ENCODE results near the gene SLC25A1. TPM values are rescaled to one million over a fixed set of nuclear protein-coding genes. Genes with fewer than 3 reads are reported as not detected.

SLC25A1 gene
- polyA plus RNA-seq, 1 donor from 2014 or later = 81.4 TPM

GRCh38 chr22:19180740-19181410 is 2.3 kb upstream of the SLC25A1 start:
- Histone ChIP-seq H3K9me3 (ENCODE audit: low read length) (no peaks in the 10 kb centered on the region), H3K36me3 (ENCODE audit: insufficient read depth, low read length) (no peaks in the 10 kb centered on the region), H3K27me3 (ENCODE audit: insufficient read depth, low read depth, low read length) (no peaks in the 10 kb centered on the region), H3F3A (ENCODE audit: insufficient read depth, low read length, poor library complexity, severe bottlenecking) (no peaks in the 10 kb centered on the region), H3K9ac (ENCODE audit: low read length) (no peak overlapping the region), H4K20me1 (ENCODE audit: insufficient read depth) (no peaks in the 10 kb centered on the region), H2AFZ (ENCODE audit: low read depth, low read length) (no peak overlapping the region), H3K27ac (ENCODE audit: low read length) (no peak overlapping the region), H3K9me2 (ENCODE audit: insufficient read depth, low read length) (no peaks in the 10 kb centered on the region), H3K4me3 (ENCODE audit: low read length) (no peak overlapping the region), H3K79me2 (replicated peaks; ENCODE audit: insufficient read depth, low read length) (no peaks in the 10 kb centered on the region), H3K4me2 (ENCODE audit: low read length) (no peak overlapping the region)
- TF ChIP-seq SMC3 (conservative IDR thresholded peaks at IDR 0.05; ENCODE audit: poor library complexity) = no peak
- TF ChIP-seq MXI1 (conservative IDR thresholded peaks at IDR 0.05; ENCODE audit: poor library complexity, severe bottlenecking) = no peak

- no peak overlapping the region for H3K4me2 ChIP-seq (ENCODE audit: low read length)
- no peak overlapping the region for H3K9ac ChIP-seq (ENCODE audit: low read length)
- no peaks in the 10 kb centered on the region for H3K9me2 ChIP-seq (ENCODE audit: insufficient read depth, low read length)
- no peaks in the 10 kb centered on the region for H3K36me3 ChIP-seq (ENCODE audit: insufficient read depth, low read length)
- TF ChIP-seq EZH2 (IDR thresholded peaks at IDR 0.05; ENCODE audit: borderline replicate concordance, insufficient read depth, low read length, poor library complexity, severe bottlenecking) = no peak
- TF ChIP-seq, protein P1, sequence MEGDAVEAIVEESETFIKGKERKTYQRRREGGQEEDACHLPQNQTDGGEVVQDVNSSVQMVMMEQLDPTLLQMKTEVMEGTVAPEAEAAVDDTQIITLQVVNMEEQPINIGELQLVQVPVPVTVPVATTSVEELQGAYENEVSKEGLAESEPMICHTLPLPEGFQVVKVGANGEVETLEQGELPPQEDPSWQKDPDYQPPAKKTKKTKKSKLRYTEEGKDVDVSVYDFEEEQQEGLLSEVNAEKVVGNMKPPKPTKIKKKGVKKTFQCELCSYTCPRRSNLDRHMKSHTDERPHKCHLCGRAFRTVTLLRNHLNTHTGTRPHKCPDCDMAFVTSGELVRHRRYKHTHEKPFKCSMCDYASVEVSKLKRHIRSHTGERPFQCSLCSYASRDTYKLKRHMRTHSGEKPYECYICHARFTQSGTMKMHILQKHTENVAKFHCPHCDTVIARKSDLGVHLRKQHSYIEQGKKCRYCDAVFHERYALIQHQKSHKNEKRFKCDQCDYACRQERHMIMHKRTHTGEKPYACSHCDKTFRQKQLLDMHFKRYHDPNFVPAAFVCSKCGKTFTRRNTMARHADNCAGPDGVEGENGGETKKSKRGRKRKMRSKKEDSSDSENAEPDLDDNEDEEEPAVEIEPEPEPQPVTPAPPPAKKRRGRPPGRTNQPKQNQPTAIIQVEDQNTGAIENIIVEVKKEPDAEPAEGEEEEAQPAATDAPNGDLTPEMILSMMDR (IDR thresholded peaks at IDR 0.05; ENCODE audit: poor library complexity, severe bottlenecking) = no peak
- no peak for TF ChIP-seq TAF1 (IDR thresholded peaks at IDR 0.05; ENCODE audit: low read depth)
- TF ChIP-seq, protein P2, sequence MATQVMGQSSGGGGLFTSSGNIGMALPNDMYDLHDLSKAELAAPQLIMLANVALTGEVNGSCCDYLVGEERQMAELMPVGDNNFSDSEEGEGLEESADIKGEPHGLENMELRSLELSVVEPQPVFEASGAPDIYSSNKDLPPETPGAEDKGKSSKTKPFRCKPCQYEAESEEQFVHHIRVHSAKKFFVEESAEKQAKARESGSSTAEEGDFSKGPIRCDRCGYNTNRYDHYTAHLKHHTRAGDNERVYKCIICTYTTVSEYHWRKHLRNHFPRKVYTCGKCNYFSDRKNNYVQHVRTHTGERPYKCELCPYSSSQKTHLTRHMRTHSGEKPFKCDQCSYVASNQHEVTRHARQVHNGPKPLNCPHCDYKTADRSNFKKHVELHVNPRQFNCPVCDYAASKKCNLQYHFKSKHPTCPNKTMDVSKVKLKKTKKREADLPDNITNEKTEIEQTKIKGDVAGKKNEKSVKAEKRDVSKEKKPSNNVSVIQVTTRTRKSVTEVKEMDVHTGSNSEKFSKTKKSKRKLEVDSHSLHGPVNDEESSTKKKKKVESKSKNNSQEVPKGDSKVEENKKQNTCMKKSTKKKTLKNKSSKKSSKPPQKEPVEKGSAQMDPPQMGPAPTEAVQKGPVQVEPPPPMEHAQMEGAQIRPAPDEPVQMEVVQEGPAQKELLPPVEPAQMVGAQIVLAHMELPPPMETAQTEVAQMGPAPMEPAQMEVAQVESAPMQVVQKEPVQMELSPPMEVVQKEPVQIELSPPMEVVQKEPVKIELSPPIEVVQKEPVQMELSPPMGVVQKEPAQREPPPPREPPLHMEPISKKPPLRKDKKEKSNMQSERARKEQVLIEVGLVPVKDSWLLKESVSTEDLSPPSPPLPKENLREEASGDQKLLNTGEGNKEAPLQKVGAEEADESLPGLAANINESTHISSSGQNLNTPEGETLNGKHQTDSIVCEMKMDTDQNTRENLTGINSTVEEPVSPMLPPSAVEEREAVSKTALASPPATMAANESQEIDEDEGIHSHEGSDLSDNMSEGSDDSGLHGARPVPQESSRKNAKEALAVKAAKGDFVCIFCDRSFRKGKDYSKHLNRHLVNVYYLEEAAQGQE (IDR thresholded peaks at IDR 0.05; ENCODE audit: borderline replicate concordance) = no peak
- TF ChIP-seq POLR2AphosphoS5 (IDR thresholded peaks at IDR 0.05) = no peak
- no peak for TF ChIP-seq MXI1 (conservative IDR thresholded peaks at IDR 0.05; ENCODE audit: poor library complexity, severe bottlenecking)
- TF ChIP-seq SMC3 (conservative IDR thresholded peaks at IDR 0.05; ENCODE audit: poor library complexity) = no peak
- no peak for TF ChIP-seq RAD21 (conservative IDR thresholded peaks at IDR 0.05)
- TF ChIP-seq EP300 (conservative IDR thresholded peaks at IDR 0.05; ENCODE audit: poor library complexity, severe bottlenecking) = no peak
- H3K27me3 ChIP-seq (ENCODE audit: insufficient read depth, low read depth, low read length) = no peaks in the 10 kb centered on the region
- no peaks in the 10 kb centered on the region for H3K9me3 ChIP-seq (ENCODE audit: low read length)
- H2AFZ ChIP-seq (ENCODE audit: low read depth, low read length) = no peak overlapping the region
- H3F3A ChIP-seq (ENCODE audit: insufficient read depth, low read length, poor library complexity, severe bottlenecking) = no peaks in the 10 kb centered on the region
- no peaks in the 10 kb centered on the region for H4K20me1 ChIP-seq (ENCODE audit: insufficient read depth)
- no peak overlapping the region for H3K27ac ChIP-seq (ENCODE audit: low read length)
- H3K79me2 ChIP-seq (replicated peaks; ENCODE audit: insufficient read depth, low read length) = no peaks in the 10 kb centered on the region
- H3K4me3 ChIP-seq (ENCODE audit: low read length) = no peak overlapping the region
Measured at GRCh38 chr22:19180234-19180633, 1.7 kb upstream of the SLC25A1 start.

All from neural cell (in vitro differentiated cells).